Smooth muscle cell of the pulmonary artery (primary cell): Measurements from ENCODE around the gene TTLL9. TPM values are rescaled to one million over a fixed set of nuclear protein-coding genes. Genes with fewer than 3 reads are reported as not detected.

Source experiments
- total RNA-seq: library from RNA; depleted of rRNA; stranded (reverse); fragments of >200 nt; gene quantifications from 2 replicates; pipeline ENCODE4 v1.2.3, GENCODE V29; 2014

TTLL9 gene
- 0.07 TPM in 1 of 2 replicates, not detected in the other for total RNA-seq

GRCh38 chr20:31869942-31870725 is at the start of gene TTLL9, which contains the start of gene DUSP15:
TTLL9 (plus strand) TSS chr20:31870634; CDS start chr20:31871127, 493 bp downstream.
DUSP15 (minus strand) TSS chr20:31870527; CDS start chr20:31870337, 190 bp downstream.

GRCh38 chr20:31845300-31845863 is 25.1 kb upstream of the TTLL9 start, which contains the start of gene FOXS1:
FOXS1 (minus strand) TSS chr20:31845604; CDS start chr20:31845542, 62 bp downstream.

GRCh38 chr20:31951530-31952453 is 81.4 kb downstream of the TTLL9 start, which contains the start of gene PDRG1:
PDRG1 (minus strand) TSS chr20:31952046; CDS start chr20:31951961, 85 bp downstream.

GRCh38 chr20:31967830-31968249 is 97.4 kb downstream of the TTLL9 start, which contains the start of gene XKR7:
XKR7 (plus strand) TSS chr20:31968151; CDS start chr20:31968176, 25 bp downstream.

Other genes with a start within 250 kb of the TTLL9 start
- gene COX4I2, start 232.7 kb upstream of the TTLL9 start, total RNA-seq, result 0.13 TPM in 1 of 2 replicates, not detected in the other
- gene BCL2L1, start 147.8 kb upstream of the TTLL9 start, total RNA-seq, result 94.6 and 101 TPM in 2 replicates
- gene TPX2, start 131.3 kb upstream of the TTLL9 start, total RNA-seq, result 10.6 and 22.9 TPM in 2 replicates
- gene MYLK2, start 51.3 kb upstream of the TTLL9 start, total RNA-seq, result 0.07 and 0.10 TPM in 2 replicates
- gene FOXS1, start 25.0 kb upstream of the TTLL9 start, total RNA-seq, result 20.6 and 23.1 TPM in 2 replicates
- gene DUSP15, start 107 bp upstream of the TTLL9 start, total RNA-seq, result 0.17 and 0.20 TPM in 2 replicates
- gene PDRG1, start 81.4 kb downstream of the TTLL9 start, total RNA-seq, result 3.1 and 3.4 TPM in 2 replicates
- under 0.01 TPM in 1 of 2 replicates, not detected in the other for gene XKR7, start 97.5 kb downstream of the TTLL9 start, total RNA-seq
- 0.07 TPM in 1 of 2 replicates, not detected in the other for gene CCM2L, start 139.8 kb downstream of the TTLL9 start, total RNA-seq
- gene HCK, start 181.6 kb downstream of the TTLL9 start, total RNA-seq, result not detected in 2 replicates
- gene TM9SF4, start 239.1 kb downstream of the TTLL9 start, total RNA-seq, result 67.6 and 69.0 TPM in 2 replicates